ENCODE data around the gene SFSWAP.

GRCh38 chr12:131734336-131735152 is 23.7 kb downstream of the SFSWAP start:
- TF ChIP-seq, protein P1, sequence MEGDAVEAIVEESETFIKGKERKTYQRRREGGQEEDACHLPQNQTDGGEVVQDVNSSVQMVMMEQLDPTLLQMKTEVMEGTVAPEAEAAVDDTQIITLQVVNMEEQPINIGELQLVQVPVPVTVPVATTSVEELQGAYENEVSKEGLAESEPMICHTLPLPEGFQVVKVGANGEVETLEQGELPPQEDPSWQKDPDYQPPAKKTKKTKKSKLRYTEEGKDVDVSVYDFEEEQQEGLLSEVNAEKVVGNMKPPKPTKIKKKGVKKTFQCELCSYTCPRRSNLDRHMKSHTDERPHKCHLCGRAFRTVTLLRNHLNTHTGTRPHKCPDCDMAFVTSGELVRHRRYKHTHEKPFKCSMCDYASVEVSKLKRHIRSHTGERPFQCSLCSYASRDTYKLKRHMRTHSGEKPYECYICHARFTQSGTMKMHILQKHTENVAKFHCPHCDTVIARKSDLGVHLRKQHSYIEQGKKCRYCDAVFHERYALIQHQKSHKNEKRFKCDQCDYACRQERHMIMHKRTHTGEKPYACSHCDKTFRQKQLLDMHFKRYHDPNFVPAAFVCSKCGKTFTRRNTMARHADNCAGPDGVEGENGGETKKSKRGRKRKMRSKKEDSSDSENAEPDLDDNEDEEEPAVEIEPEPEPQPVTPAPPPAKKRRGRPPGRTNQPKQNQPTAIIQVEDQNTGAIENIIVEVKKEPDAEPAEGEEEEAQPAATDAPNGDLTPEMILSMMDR (IDR thresholded peaks at IDR 0.05) = no peak
- TF ChIP-seq POLR2A (IDR thresholded peaks at IDR 0.05) (no peak), POLR2AphosphoS5 (IDR thresholded peaks at IDR 0.05) (no peak), EP300 (IDR thresholded peaks at IDR 0.05; ENCODE audit: low read depth) (no peak)

Data from transverse colon (tissue), 4 donors.